NCI-H146 (cell line): ENCODE data around the gene RAB11FIP3.
"Not testable (repeated sequence)": the region's sequence is repeated elsewhere in the genome, so short reads cannot be mapped to it uniquely, and the experiment has no call there.

Experiments
- DNase-seq: peaks from one replicate; lab custom pipeline; 2025; lab: John Stamatoyannopoulos, UW

The RAB11FIP3 gene

DNA sequence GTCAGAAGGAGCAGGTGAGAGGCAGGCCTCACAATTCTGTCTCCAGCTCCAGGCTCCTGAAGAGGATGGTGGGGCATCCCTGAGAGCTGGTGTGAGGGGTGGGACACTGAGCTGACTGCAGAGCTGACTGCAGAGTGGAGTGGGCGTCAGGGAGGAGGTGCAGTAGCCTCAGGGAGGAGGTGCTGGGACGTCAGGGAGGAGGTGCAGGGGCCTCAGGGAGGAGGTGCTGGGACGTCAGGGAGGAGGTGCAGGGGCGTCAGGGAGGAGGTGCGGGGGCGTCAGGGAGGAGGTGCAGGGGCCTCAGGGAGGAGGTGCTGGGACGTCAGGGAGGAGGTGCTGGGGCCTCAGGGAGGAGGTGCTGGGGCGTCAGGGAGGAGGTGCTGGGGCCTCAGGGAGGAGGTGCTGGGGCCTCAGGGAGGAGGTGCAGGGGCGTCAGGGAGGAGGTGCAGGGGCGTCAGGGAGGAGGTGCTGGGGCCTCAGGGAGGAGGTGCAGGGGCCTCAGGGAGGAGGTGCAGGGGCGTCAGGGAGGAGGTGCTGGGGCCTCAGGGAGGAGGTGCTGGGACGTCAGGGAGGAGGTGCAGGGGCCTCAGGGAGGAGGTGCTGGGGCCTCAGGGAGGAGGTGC is 41.9 kb downstream of the RAB11FIP3 start:
- not testable (repeated sequence) for DNase-seq

DNA sequence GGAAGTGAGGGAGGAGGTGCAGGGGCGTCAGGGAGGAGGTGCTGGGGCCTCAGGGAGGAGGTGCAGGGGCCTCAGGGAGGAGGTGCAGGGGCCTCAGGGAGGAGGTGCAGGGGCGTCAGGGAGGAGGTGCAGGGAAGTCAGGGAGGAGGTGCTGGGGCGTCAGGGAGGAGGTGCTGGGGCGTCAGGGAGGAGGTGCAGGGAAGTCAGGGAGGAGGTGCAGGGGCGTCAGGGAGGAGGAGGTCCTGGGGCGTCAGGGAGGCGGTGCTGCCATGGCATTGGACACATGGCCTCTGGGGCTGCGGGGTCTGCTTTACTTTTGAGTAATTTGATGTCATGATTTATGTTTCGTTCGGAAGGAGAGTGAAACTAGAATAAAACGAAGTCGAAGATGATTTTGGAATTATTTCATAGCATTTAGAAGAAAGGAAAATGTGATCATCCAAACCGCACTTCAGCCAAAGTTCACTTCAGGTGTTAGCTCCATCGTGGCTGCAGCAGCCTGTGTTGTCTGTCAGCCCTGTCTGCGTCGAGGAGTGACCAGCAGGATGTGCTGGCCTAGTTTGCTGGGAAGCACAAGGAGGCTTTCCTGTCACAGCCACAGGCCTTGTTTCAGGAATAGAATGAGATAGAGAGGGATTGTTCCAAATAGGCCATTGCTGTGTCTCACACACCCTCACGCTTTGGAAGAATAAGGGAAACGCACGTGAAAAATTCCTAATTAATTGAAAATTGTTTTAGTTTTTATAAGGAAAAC is 42.8 kb downstream of the RAB11FIP3 start:
- DNase-seq = no peak

- not testable (repeated sequence) for DNase-seq
These were observed 44.0 kb downstream of the RAB11FIP3 start for GRCh38 chr16:469459-469858.

DNA sequence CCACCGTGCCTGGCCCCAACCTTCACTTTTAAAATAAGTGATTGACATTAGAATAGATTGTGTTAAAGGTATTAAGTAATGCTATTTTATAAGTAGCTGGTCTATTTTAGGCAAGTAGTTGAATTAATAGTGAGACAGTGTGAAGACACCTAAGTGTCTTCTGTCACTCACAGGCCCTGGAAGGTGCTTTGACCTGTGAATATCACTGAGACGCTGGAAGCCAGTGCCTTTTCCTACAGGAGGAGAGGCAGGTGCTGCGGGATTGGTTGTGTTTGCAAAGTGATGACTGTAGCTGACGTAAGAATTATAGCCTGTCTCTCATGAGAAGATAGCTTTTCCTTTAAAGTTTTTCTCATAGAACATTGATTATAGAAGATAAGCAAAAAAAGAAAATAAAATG is 45.0 kb downstream of the RAB11FIP3 start:
- no peak for DNase-seq

- DNase-seq = no peak
These were observed 46.1 kb downstream of the RAB11FIP3 start for GRCh38 chr16:471353-472198.

DNA sequence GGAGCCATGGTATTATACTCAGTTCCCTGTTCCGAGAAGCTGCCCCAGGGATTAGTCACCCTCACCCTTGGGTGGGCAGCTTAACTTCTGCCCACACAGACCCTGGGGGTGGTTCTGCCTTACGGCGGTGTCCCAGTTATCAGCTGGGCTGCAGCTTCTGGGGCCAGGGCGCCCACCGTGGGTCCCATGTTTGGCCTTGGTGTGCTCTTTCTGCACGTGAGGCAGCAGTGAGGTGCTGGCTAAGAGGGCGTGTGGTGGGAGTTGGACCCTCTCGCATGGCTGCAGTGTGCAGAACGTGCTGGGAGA is 46.7 kb downstream of the RAB11FIP3 start:
- DNase-seq = no peak

DNA sequence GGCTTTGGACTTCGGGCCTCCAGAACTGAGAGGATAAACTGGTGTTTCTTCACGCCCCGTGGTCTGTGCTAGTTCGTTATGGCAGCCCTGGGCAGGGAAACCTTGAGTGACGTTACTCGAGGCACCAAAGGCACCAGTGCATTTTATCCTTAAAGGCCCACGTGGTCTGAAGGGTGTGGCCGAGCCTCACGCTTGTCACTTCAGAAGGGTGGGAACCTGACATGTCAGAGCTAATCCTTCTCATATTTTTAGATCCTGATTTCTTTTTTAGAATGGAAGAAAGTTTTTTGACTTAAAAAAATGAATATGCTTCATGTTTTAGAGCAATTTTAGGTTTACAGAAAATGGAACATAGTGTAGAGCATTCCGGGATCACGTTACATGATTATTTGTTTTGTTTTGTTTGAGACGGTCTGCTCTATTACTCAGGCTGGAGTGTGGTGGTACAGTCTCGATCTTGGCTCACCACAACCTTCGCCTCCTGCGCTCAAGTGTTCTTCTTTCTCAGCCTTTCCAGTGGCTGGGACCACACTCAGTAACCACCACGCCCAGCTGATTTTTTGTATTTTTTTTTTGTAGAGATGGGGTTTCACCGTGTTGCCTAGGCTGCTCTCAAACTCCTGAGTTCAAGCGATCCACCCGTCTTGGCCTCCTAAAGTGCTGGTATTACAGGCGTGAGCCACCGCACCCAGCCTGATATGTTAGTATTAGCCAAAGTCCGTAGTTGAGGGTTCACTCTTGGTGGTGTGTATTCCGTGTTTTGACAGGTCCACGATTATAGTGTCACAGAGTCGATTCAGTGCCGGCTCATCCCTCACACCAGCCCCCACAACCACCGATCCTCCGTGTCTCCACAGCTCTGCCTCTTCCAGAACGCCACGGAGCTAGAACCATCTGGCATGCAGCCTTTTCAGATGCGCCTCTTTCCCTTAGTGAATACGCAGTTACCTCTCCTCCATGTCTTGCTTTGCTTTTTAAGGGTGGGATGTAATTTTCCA is 47.9 kb downstream of the RAB11FIP3 start:
- DNase-seq = no peak

- no peak for DNase-seq
These were observed 49.1 kb downstream of the RAB11FIP3 start for GRCh38 chr16:474420-475122.

DNA sequence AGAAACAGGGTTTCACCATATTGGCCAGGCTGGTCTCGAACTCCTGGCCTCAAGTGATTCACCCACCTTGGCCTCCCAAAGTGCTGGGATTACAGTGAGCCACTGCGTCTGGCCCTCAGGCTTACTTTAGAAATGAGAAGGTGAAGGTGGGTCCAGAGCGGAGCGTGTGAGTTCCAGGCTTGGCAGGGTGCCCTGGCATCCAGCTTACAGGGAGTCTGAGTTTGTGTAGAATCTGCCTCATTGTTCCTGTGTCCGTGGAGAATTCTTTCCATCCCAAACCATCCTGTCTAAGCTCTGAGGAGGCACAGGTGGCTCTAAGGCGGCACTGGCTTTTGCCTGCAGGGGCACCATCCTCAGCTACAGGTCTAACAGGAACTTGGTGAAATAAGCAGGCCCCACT is 50.6 kb downstream of the RAB11FIP3 start:
- DNase-seq = no peak

GRCh38 chr16:477301-478157 is 52.1 kb downstream of the RAB11FIP3 start:
- DNase-seq = no peak

DNA sequence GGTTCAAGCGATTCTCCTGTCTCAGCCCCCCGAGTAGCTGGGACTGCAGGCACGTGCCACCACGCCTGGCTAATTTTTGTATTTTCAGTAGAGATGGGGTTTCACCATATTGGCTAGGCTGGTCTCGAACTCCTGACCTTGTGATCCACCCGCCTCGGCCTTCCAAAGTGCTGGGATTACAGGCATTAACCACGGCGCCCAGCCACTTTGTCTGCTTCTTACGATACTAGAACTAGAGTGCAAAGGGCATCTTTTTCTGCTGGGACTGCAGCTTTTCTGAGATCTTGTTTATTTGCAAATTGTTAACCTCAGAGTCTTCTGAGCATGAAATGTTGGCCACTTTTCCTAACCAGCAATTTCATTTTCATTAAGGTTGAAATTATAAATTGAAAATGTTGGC is 52.8 kb downstream of the RAB11FIP3 start:
- not testable (repeated sequence) for DNase-seq

GRCh38 chr16:482468-483185 is 57.2 kb downstream of the RAB11FIP3 start:
- no peak for DNase-seq

GRCh38 chr16:483341-484075 is 58.1 kb downstream of the RAB11FIP3 start:
- DNase-seq = no peak

GRCh38 chr16:489606-490005 is 64.2 kb downstream of the RAB11FIP3 start:
- no peak for DNase-seq

GRCh38 chr16:490768-491167 is 65.3 kb downstream of the RAB11FIP3 start:
- DNase-seq = no peak

- no peak for DNase-seq
These were observed 65.9 kb downstream of the RAB11FIP3 start for GRCh38 chr16:491220-491919.

DNA sequence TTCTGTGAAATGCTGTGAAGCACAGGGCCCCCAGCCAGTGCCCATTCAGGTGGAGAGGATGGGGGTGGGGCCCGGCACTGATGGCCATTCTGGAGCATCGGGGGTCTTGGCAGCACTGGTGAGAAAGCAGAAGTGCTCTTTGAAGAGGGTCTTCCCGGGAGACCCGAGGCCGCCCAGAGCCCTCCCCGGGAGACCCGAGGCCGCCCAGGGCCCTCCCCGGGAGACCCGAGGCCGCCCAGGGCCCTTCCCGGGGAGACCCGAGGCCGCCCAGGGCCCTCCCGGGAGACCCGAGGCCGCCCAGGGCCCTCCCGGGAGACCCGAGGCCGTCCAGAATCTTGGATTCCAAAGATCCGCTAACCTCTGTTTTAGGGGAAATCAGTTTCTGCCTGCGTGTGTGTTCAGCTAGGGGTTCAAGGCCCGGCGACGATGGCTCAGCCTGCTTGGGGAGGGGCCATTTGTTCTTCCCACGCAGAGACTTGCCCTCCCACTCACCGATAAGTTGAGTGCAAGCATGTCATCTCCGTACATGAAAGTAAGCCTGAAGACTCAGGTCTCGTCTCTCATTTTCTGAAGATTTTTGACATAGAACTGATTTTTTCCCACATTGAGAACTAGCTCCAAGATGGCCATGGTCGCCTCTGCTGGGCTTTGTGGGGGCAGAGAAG is 66.9 kb downstream of the RAB11FIP3 start:
- DNase-seq = no peak

DNA sequence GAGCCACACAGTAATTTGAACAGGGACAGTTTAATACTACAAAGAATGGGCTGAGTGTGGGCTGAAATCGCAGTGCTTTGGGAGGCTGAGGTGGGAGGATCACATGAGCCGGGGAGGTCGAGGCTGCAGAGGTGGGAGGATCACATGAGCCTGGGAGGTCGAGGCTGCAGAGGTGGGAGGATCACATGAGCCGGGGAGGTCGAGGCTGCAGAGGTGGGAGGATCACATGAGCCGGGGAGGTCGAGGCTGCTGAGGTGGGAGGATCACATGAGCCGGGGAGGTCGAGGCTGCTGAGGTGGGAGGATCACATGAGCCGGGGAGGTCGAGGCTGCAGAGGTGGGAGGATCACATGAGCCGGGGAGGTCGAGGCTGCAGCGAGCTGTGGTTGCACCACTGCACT is 69.2 kb downstream of the RAB11FIP3 start:
- not testable (repeated sequence) for DNase-seq
